HG02938 (cell line): ENCODE results near the gene RSPH3.
A peak's percentile ranks its signal among the peaks of the same experiment; 100 is the strongest.
"Not testable (repeated sequence)": the region's sequence is repeated elsewhere in the genome, so short reads cannot be mapped to it uniquely, and the experiment has no call there.

Experiments
- ATAC-seq: cut with Tn5 transposase; IDR thresholded peaks from one replicate; pipeline ENCODE4 v1.9.1; 2021; ENCODE audit warnings: mild to moderate bottlenecking, moderate library complexity; ENCODE audit not compliant: unreplicated experiment

Gene RSPH3

GRCh38 chr6:159030168-159030567, 30.2 kb upstream of the RSPH3 start:
- no peak for ATAC-seq

DNA sequence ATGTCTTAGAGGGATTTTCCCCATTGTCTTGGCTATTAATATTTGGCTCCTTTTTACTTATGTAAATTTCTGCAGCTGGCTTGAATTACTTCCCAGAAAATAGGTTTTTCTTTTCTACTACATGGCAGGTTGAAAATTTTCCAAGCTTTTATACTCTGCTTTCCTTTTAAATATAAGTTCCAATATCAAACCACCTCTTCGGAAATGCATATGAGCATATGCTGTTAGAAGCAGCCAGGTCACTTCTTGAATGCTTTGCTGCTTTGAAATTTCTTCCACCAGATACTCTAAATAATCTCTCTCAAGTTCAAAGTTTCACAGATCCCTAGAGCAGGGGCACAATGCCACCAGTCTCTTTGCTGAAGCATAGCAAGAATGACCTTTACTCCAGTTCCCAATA, 25.2 kb upstream of the RSPH3 start:
- ATAC-seq: not testable (repeated sequence)

DNA sequence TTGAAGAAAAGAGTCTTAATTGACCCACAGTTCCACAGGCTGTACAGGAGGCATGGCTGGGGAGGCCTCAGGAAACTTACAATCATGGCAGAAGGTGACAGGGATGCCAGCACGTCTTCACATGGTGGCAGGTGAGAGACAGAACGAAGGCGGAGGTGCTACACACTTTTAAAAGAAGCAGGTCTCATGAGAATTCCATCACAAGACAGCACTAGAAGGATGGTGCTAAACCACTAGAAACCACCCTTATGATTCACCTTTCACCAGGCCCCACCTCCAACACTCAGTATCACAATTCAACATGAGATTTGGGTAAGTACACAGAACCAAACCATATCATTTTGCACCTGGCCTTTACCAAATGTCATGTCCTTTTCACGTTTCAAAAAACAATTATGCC, 23.9 kb upstream of the RSPH3 start:
- ATAC-seq: no peak

DNA sequence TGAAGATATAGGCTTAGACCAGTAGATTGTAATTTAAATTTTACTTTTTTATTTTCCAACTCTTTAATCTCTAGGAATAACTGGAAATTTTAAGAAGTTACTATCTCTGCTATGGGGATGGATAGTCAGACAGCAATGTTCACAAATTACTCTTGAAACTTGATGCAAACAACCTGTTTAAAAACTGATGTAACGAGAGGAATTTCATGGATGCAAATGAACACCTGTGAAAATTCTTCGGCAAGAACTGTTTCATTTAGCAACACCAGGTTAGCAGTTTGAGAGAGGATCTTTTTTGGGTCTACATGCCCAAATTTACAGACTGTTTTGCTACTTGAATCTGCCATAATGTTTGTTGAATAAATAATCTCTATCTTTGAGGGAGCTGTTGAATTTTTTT, 20.0 kb upstream of the RSPH3 start:
- no peak for ATAC-seq

- no peak for ATAC-seq
These were observed 18.0 kb upstream of the RSPH3 start for GRCh38 chr6:159017757-159018559.

GRCh38 chr6:159014406-159014805, 14.4 kb upstream of the RSPH3 start:
- no peak for ATAC-seq

- ATAC-seq: no peak
These were observed 13.2 kb upstream of the RSPH3 start for GRCh38 chr6:159013229-159013628.

DNA sequence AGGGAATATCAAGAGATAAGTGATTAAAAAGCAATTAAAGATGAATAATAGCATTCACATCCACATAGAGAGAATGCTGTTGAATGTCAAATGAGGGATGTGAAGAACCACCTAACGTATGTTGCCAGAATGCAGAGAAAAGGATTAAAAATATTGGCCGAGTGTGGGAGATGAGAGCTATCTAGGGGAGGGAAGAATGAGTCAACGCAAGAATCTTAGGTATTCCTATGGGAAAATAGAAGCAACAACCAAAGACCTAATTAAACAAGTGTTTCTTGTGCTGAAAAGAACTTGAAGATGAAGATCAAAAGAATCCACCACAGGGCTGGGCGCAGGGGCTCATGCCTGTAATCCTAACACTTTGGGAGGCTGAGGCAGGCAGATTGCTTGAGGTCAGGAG, 12.2 kb upstream of the RSPH3 start:
- ATAC-seq: no peak

DNA sequence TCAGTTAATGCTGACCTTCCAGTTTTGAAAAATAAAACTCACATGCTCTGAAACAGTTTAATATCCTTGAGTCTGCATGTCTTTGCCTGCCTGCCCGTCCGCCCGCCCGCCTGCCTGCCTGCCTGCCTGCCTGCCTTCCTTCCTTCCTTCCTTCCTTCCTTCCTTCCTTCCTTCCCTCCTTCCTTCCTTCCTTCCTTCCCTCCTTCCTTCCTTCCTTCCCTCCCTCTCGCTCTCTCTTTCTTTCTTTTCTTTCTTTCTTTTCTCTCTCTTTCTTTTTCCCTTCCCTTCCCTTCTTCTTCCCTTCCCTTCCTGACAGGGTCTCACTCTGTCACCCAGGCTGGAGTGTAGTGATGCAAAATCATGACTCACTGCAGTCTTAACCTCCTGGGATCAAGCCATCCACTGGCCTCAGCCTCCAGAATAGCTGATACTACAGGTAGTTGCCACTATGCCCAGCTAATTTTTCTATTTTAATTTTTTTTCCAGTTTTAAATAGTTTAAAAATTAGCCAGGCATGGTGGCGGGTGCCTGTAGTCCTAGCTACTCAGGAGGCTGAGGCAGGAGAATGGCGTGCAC, 10.1 kb upstream of the RSPH3 start:
- not testable (repeated sequence) for ATAC-seq

GRCh38 chr6:159008656-159009288, 8.8 kb upstream of the RSPH3 start:
- peak; percentile 63 for ATAC-seq

DNA sequence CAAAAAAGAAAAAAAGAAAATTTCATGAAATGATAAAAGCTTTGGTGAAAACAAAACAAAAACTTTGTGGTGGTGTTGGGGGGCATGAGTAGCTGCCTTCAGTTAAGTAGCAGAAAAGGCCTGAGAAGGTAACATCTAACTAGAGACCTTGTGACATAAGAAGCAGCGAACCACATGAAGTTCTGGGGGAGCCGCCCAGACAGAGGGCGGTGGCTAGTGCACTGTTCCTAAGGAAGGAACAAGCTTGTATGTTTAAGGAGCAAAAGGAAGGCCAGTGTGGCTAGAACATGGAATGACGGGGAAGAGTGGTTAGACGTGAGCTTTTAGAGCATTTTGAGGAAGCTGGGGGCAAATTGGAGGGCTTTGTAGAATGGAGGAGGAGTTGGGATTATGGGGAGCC, 7.5 kb upstream of the RSPH3 start:
- ATAC-seq: no peak

DNA sequence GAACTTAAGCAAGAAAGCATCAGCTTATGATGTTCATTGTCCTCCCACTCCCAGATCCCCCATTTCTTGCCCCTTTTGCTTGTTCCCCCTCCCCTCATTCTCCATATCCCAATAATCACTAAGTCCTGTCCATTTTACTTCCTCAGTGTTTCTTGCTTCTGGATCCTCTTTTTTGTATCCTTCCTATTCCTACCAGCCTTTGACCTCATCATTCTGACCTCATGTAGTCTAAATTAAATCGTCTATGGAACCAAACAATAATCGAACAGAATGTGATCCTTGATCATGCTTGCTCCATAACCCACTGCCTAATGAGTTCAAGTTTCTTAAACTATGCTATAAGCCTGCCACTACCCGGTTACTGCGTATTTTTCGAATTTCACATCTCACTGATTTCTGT, 5.4 kb upstream of the RSPH3 start:
- ATAC-seq: no peak

DNA sequence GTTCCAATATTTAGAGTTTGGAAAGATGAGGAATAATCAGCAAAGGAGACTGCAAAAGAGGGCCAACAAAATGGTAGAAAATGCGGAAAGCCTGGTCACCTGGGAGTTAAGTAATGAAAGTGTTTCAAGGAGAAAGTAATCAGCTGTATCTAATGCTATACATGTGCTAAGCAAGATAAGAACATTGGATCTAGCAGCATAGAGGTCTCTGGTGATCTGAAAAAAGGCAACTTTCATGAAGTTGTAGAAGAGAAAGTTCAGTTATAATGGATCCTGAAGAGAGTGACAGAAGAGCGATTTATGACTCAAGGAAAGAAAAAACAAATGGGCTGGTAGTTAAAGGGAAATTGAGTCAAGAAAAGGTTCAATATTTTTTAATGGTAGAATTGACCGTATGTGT, 4.6 kb upstream of the RSPH3 start:
- ATAC-seq: no peak

- no peak for ATAC-seq
These were observed 2.6 kb upstream of the RSPH3 start for GRCh38 chr6:159002432-159003155.

- ATAC-seq: peak; percentile 39
These were observed 792 bp downstream of the RSPH3 start for GRCh38 chr6:158999154-158999665.

DNA sequence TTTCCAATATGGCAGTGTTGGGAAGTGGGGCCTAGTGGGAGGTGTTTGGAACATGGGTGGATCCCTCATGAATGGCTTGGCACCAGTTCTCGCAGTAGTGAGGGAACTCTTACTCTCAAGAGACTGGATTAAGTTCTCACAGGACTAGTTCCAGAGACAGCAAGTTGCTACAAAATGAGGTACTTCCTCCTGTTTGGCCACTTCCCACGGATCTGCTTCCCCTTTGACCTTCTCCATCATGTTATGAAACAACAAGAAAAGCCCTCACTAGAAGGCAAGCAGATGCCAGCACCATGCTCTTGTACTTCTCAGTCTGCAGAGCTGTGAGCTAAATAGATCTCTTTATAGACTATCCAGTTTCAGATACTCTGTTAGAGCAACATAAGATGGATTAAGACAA, 3.1 kb downstream of the RSPH3 start:
- ATAC-seq: no peak

DNA sequence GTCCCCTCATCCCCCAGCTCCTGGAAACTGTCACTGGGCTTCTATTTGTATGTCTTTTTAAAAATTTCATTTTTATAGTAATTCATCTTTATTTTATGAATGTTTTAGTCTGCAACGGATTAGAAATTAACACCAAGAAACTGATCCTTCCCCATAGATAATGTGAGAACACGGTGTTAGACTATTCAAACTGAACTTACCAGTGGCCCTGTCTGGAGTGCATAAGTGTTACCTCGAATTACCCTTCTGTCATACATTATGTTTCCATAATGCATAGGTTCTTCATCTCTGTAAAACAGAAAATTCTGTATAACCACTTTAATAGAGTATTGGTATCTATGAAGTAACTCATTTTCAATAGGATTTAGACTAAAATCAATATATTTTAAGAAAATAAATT, 6.4 kb downstream of the RSPH3 start:
- ATAC-seq: no peak

DNA sequence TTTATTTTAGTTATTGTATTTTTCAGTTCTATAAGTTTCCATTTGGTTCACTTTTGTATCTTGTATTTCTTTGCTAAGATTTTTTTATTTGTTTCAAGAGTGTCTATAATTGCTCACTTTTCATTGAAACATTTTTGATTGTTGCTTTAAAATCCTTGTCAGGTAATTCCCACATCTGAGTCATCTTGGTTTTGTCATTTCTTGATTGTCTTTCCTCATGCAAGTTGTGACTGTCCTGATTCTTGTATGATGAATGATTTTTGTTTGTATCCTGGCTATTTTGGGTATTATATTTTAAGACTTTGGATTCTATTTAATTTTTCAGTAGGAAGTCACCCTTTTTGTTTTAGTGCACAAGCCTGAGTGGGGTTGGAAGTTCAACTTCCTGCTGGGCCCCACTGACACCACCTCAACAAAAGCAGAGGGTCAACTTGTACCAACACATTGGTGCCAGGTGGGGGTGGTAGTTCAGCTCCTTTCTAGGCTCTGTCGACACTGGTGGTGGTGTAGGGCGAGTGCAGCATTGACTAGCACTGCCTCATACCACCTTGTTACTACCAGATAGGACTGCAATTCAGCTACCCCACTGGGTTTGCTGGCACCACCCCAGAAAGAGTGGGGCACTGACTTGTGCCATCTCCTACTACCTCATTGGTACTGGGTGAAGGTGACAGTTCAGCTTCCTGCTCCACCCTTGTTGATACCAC, 8.8 kb downstream of the RSPH3 start:
- no peak for ATAC-seq

DNA sequence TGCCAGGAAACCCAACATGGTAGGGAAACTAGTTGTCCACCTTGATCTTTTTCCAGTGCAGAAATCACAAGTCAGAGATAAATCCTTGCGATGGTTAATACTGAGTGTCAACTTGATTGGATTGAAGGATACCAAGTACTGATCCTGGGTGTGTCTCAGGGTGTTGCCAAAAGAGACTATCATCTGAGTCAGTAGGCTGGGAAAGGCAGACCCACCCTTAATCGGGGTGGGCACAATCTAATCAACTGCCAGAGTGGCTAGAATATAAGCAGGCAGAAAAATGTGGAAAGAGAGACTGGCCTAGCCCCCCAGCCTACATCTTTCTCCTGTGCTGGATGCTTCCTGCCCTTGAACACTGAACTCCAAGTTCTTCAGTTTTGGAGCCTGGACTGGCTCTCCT, 10.3 kb downstream of the RSPH3 start:
- ATAC-seq: not testable (repeated sequence)

DNA sequence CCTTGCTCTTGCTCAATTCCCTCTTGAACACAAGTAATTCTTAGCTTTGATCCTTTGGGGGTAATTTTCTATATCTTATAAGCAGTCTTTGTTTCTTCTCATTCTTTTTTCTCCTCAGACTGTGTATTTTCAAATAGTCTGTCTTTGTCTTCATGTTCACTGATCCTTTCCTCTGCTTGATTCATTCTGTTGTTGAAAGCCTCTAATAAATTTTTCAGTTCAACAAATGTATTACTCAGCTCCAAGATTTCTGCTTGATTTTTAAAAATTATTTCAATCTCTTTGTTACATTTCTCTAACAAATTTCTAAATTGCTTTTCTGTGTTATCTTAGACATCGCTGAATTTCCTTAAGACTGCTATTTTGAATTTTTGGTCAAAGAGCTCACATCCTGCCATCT, 11.5 kb downstream of the RSPH3 start:
- ATAC-seq: no peak

DNA sequence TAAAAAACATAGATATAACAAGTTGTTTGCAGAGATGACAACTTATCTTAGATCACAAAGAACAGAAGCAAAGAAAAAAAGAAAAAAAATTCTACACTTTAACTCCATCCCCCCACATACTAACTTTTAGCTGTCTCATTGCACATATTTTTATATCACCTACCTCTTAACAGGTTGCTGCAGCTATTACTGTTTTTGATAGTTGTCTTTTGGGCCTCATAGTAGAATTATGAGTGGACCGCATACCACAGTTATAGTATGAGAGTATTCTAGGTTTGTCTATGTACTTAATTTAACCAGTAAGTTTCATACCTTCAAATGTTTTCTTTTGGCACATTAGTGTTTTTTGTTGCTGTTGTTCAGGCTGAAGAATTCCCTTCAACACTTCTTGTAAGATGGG, 12.3 kb downstream of the RSPH3 start:
- no peak for ATAC-seq
